Transverse colon (tissue), 4 donors: Measurements from ENCODE around the gene BANP. TPM values are rescaled to one million over a fixed set of nuclear protein-coding genes. Genes with fewer than 3 reads are reported as not detected.

Source experiments
- DNase-seq: peaks from one replicate; pipeline ENCODE4 v3.0.0-alpha.2; 2019
- H3K27ac ChIP-seq, 4 donors: fragments of 200-600 bp; sonication (generic); 2 replicates each; pipeline ENCODE4 v1.5.1; 2016 to 2018; ENCODE audit warnings: inconsistent platforms in 4 of 4
- H3K27me3 ChIP-seq: fragments of 200-600 bp; sonication (generic); 2 replicates; pipeline ENCODE4 v1.5.1; 2017; ENCODE audit warnings: inconsistent platforms
- H3K36me3 ChIP-seq, 4 donors: fragments of 200-600 bp; sonication (generic); 2 replicates each; pipeline ENCODE4 v1.5.1; 2017 to 2019; ENCODE audit warnings: inconsistent platforms in 4 of 4
- H3K4me1 ChIP-seq, 4 donors: fragments of 200-600 bp; sonication (generic); 2 replicates each; pipeline ENCODE4 v1.5.1; 2017 to 2020; ENCODE audit warnings: inconsistent platforms in 4 of 4
- H3K4me3 ChIP-seq, 4 donors: fragments of 200-600 bp; sonication (generic); 1 replicate in 1 of 4; 2 replicates in 3 of 4; pipeline versions ENCODE4 v1.5.1 to v1.6.1; 2017 to 2019; ENCODE audit warnings: inconsistent platforms in 4 of 4
- H3K9me3 ChIP-seq, 2 donors: fragments of 200-600 bp; sonication (generic); 2 replicates each; pipeline ENCODE4 v1.5.1; 2017 to 2019; ENCODE audit warnings: inconsistent platforms in 2 of 2
- CTCF ChIP-seq, 5 experiments: fragments of 200-600 bp in 3 of 5; fragments of 450-650 bp in 2 of 5; sonication (generic) in 3 of 5; IDR thresholded peaks; 1 replicate in 2 of 5; 2 replicates in 3 of 5; pipeline ENCODE4 v1.5.1; 2016 to 2017; ENCODE audit warnings: antibody characterized with exemption in 5 of 5, inconsistent platforms in 3 of 5, mild to moderate bottlenecking in 2 of 5, moderate library complexity in 1 of 5
- EP300 ChIP-seq: sonication (generic); formaldehyde crosslinking; IDR thresholded peaks from one replicate; pipeline ENCODE4 v1.6.1; 2017; ENCODE audit warnings: antibody characterized with exemption, low read depth
- POLR2A ChIP-seq: fragments of 450-650 bp; IDR thresholded peaks from one replicate; pipeline ENCODE4 v1.6.1; 2016; ENCODE audit warnings: antibody characterized with exemption, mild to moderate bottlenecking, moderate library complexity
- POLR2AphosphoS5 ChIP-seq, 3 donors: sonication (generic); formaldehyde crosslinking; IDR thresholded peaks; one replicate each; pipeline ENCODE4 v1.6.1; 2016; ENCODE audit warnings: antibody characterized with exemption in 3 of 3
- WGBS, 2 donors: methylation state at CpG; one replicate each; pipeline ENCODE4 v1.1.5; 2018; ENCODE audit warnings: low coverage in 1 of 2; 5-methylcytosine and 5-hydroxymethylcytosine counted together
- in situ Hi-C, 4 donors: fragments of 200-750 bp; cut with MboI; loops; one replicate each; pipeline versions ENCODE4 v1.15.0 to v1.15.1; 2017; ENCODE audit warnings: low sequenced_read_pairs in 3 of 4, low pct_ligation_motif_present in 1 of 4, low pct_unique_long_range_greater_than_20kb in 1 of 4
- intact Hi-C: fragments of 100-400 bp; cut with DNase I; formaldehyde crosslinking; loops from one replicate; pipeline ENCODE4 v1.15.1; 2023; ENCODE audit warnings: low total_unique reads
- total RNA-seq, 4 donors: library from RNA; depleted of rRNA; stranded (reverse); fragments of >200 nt; gene quantifications; one replicate each; pipeline ENCODE4 v1.1.0, GENCODE V29; 2016

BANP gene
- total RNA-seq, 4 donors from 2014 or later: 15.3 to 25.1 (median 18.7) TPM

- TF ChIP-seq CTCF (IDR thresholded peaks at IDR 0.05) (no peak), POLR2A (no peak), POLR2AphosphoS5 (IDR thresholded peaks at IDR 0.05) (no peak), EP300 (no peak)
- WGBS, 2 donors: 90 to 97% methylated on average over 5 to 7 of the region's 7 CpGs
- intact Hi-C loops: no loop called here
- H3K27me3 ChIP-seq: no peaks in the 10 kb centered on the region
- no peak for DNase-seq
- no peaks in the 10 kb centered on the region for H3K9me3 ChIP-seq
- H3K36me3 ChIP-seq: no peaks in the 10 kb centered on the region
- H3K4me3 ChIP-seq: no peak overlapping the region
- no peak overlapping the region for H3K27ac ChIP-seq
- no peaks in the 10 kb centered on the region for H3K4me1 ChIP-seq
- in situ Hi-C loops: no loop called here
Measured at GRCh38 chr16:88055356-88055755, 104.1 kb downstream of the BANP start.

GRCh38 chr16:88056212-88056611 is 105.0 kb downstream of the BANP start:
- Histone ChIP-seq H3K36me3 (no peaks in the 10 kb centered on the region), H3K4me3 (no peak overlapping the region), H3K27me3 (no peaks in the 10 kb centered on the region), H3K4me1 (no peaks in the 10 kb centered on the region), H3K27ac (no peak overlapping the region), H3K9me3 (no peaks in the 10 kb centered on the region)
- no peak for DNase-seq
- no peak for TF ChIP-seq CTCF (IDR thresholded peaks at IDR 0.05)
- no peak for TF ChIP-seq EP300
- TF ChIP-seq POLR2A: no peak
- no peak for TF ChIP-seq POLR2AphosphoS5 (IDR thresholded peaks at IDR 0.05)
- intact Hi-C loops (no loop called here), in situ Hi-C loops (no loop called here)
- 92 to 94% methylated on average over 4 of the region's 4 CpGs for WGBS, 2 donors

GRCh38 chr16:88057656-88058055 is 106.4 kb downstream of the BANP start:
- Histone ChIP-seq H3K4me1 (peaks cover 0 to 4% (median 0%) of the 10 kb centered on the region in 4 donors), H3K36me3 (no peaks in the 10 kb centered on the region), H3K27ac (no peak overlapping the region), H3K4me3 (no peak overlapping the region), H3K27me3 (no peaks in the 10 kb centered on the region), H3K9me3 (no peaks in the 10 kb centered on the region)
- 93 to 94% methylated on average over 3 to 26 of the region's 26 CpGs for WGBS, 2 donors
- intact Hi-C loops: no loop called here
- in situ Hi-C loops: no loop called here
- TF ChIP-seq CTCF (IDR thresholded peaks at IDR 0.05) (no peak), POLR2A (no peak), EP300 (no peak), POLR2AphosphoS5 (IDR thresholded peaks at IDR 0.05) (no peak)
- no peak for DNase-seq

GRCh38 chr16:88058136-88058535 is 106.9 kb downstream of the BANP start:
- intact Hi-C loops (no loop called here), in situ Hi-C loops (no loop called here)
- Histone ChIP-seq H3K9me3 (no peaks in the 10 kb centered on the region), H3K4me1 (peaks cover 0 to 9% (median 2%) of the 10 kb centered on the region in 4 donors), H3K27ac (no peak overlapping the region), H3K27me3 (no peaks in the 10 kb centered on the region), H3K36me3 (no peaks in the 10 kb centered on the region), H3K4me3 (no peak overlapping the region)
- WGBS, 2 donors: 88 to 92% methylated on average over 3 to 14 of the region's 14 CpGs
- no peak for TF ChIP-seq EP300
- no peak for TF ChIP-seq POLR2A
- no peak for TF ChIP-seq CTCF (IDR thresholded peaks at IDR 0.05)
- no peak for TF ChIP-seq POLR2AphosphoS5 (IDR thresholded peaks at IDR 0.05)
- DNase-seq: no peak
